ENCODE data around the gene HTT. TPM values are rescaled to one million over a fixed set of nuclear protein-coding genes. Genes with fewer than 3 reads are reported as not detected.

The HTT gene
- polyA plus RNA-seq, 3 donors: 1.8 to 27.1 (median 3.0) TPM

- peaks cover 0 to 8% of the 10 kb centered on the region in 2 donors for H3K4me1 ChIP-seq (ENCODE audit: control insufficient read depth in 1 of 2, insufficient read depth in 2 of 2, low read length in 2 of 2)
- Mint-ChIP-seq H3K27ac (peak overlapping the region in 2 of 7 donors; percentile 40 to 52), H3K4me3 (no peak overlapping the region), H3K27me3 (ENCODE audit: low read depth in 3 of 3) (peaks cover 0 to 1% (median 0%) of the 10 kb centered on the region in 3 donors), H3K36me3 (peaks cover 82 to 85% of the 10 kb centered on the region in 2 donors), H3K9me3 (peaks cover 0 to 2% (median 0%) of the 10 kb centered on the region in 7 donors), H3K4me1 (peaks cover 13% of the 10 kb centered on the region)
- H3K36me3 ChIP-seq (replicated peaks in 1 of 2; ENCODE audit: control insufficient read depth in 1 of 2, insufficient read depth in 2 of 2, low read length in 2 of 2): peaks cover 79 to 91% of the 10 kb centered on the region in 2 donors
- no peak for DNase-seq
- TF ChIP-seq CTCF (IDR thresholded peaks at IDR 0.05): no peak
- no peaks in the 10 kb centered on the region for H3K9me3 ChIP-seq (replicated peaks in 1 of 2; ENCODE audit: control insufficient read depth in 1 of 2, insufficient read depth in 1 of 2, low read length in 2 of 2)
- H4K20me1 ChIP-seq (ENCODE audit: insufficient read depth, low read length): no peaks in the 10 kb centered on the region
- H3K27me3 ChIP-seq (ENCODE audit: control insufficient read depth in 2 of 2, insufficient read depth in 2 of 2, low read length in 2 of 2): no peaks in the 10 kb centered on the region
- intact Hi-C loops (cut with micrococcal nuclease): no loop called here
- H3K9ac ChIP-seq (ENCODE audit: insufficient read depth, low read length, poor library complexity, severe bottlenecking): no peak overlapping the region
- no peak overlapping the region for H3K4me2 ChIP-seq (replicated peaks; ENCODE audit: extremely low read depth, low read length, poor library complexity, severe bottlenecking)
- H3K79me2 ChIP-seq (ENCODE audit: insufficient read depth, low read length): no peaks in the 10 kb centered on the region
- peak overlapping the region in 1 of 2 donors; percentile 14 for H3K27ac ChIP-seq (ENCODE audit: low read depth in 1 of 2, low read length in 2 of 2)
- no peak overlapping the region for H3K4me3 ChIP-seq (replicated peaks in 1 of 3; ENCODE audit: low read depth in 2 of 3, low read length in 3 of 3)
- no peak overlapping the region for H2AFZ ChIP-seq (ENCODE audit: insufficient read depth, low read depth, low read length, poor library complexity, severe bottlenecking)
- WGBS (ENCODE audit: insufficient coverage): 98% methylated on average over 13 of the region's 17 CpGs
Observed at GRCh38 chr4:3209551-3210325, 135.3 kb downstream of the HTT start.

- peaks cover 83 to 96% of the 10 kb centered on the region in 2 donors for H3K36me3 ChIP-seq (replicated peaks in 1 of 2; ENCODE audit: control insufficient read depth in 1 of 2, insufficient read depth in 2 of 2, low read length in 2 of 2)
- H3K79me2 ChIP-seq (ENCODE audit: insufficient read depth, low read length): no peaks in the 10 kb centered on the region
- no peak for DNase-seq
- Mint-ChIP-seq H3K4me3 (no peak overlapping the region), H3K36me3 (peaks cover 87 to 89% of the 10 kb centered on the region in 2 donors), H3K27me3 (ENCODE audit: low read depth in 3 of 3) (peaks cover 0 to 1% (median 0%) of the 10 kb centered on the region in 3 donors), H3K4me1 (peaks cover 13% of the 10 kb centered on the region), H3K27ac (peak overlapping the region in 3 of 7 donors; percentile 6 to 69 (median 40)), H3K9me3 (peaks cover 0 to 2% (median 0%) of the 10 kb centered on the region in 7 donors)
- no peak overlapping the region for H3K9ac ChIP-seq (ENCODE audit: insufficient read depth, low read length, poor library complexity, severe bottlenecking)
- 96% methylated on average over 3 of the region's 6 CpGs for WGBS (ENCODE audit: insufficient coverage)
- H3K9me3 ChIP-seq (replicated peaks in 1 of 2; ENCODE audit: control insufficient read depth in 1 of 2, insufficient read depth in 1 of 2, low read length in 2 of 2): no peaks in the 10 kb centered on the region
- H3K4me3 ChIP-seq (replicated peaks in 1 of 3; ENCODE audit: low read depth in 2 of 3, low read length in 3 of 3): no peak overlapping the region
- no peaks in the 10 kb centered on the region for H4K20me1 ChIP-seq (ENCODE audit: insufficient read depth, low read length)
- no peak for TF ChIP-seq CTCF (IDR thresholded peaks at IDR 0.05)
- intact Hi-C loops (cut with micrococcal nuclease): no loop called here
- H3K27ac ChIP-seq (ENCODE audit: low read depth in 1 of 2, low read length in 2 of 2): no peak overlapping the region
- H2AFZ ChIP-seq (ENCODE audit: insufficient read depth, low read depth, low read length, poor library complexity, severe bottlenecking): no peak overlapping the region
- no peaks in the 10 kb centered on the region for H3K27me3 ChIP-seq (ENCODE audit: control insufficient read depth in 2 of 2, insufficient read depth in 2 of 2, low read length in 2 of 2)
- H3K4me1 ChIP-seq (ENCODE audit: control insufficient read depth in 1 of 2, insufficient read depth in 2 of 2, low read length in 2 of 2): peaks cover 0 to 8% of the 10 kb centered on the region in 2 donors
- H3K4me2 ChIP-seq (replicated peaks; ENCODE audit: extremely low read depth, low read length, poor library complexity, severe bottlenecking): no peak overlapping the region
Observed at GRCh38 chr4:3210467-3210866, 136.0 kb downstream of the HTT start.
